VCaP (cell line): ENCODE measurements around the gene CFB.
"Not testable (repeated sequence)": the region's sequence is repeated elsewhere in the genome, so short reads cannot be mapped to it uniquely, and the experiment has no call there.

Experiments
- H3K27ac ChIP-seq: fragments of 450-650 bp; 2 replicates; pipeline ENCODE4 v1.5.1; 2017
- TF ChIP-seq, protein P1 (sequence below): fragments of 450-650 bp; conservative IDR thresholded peaks from 2 replicates; pipeline ENCODE4 v1.5.1; 2017; ENCODE audit warnings: mild to moderate bottlenecking, moderate library complexity

The CFB gene

DNA sequence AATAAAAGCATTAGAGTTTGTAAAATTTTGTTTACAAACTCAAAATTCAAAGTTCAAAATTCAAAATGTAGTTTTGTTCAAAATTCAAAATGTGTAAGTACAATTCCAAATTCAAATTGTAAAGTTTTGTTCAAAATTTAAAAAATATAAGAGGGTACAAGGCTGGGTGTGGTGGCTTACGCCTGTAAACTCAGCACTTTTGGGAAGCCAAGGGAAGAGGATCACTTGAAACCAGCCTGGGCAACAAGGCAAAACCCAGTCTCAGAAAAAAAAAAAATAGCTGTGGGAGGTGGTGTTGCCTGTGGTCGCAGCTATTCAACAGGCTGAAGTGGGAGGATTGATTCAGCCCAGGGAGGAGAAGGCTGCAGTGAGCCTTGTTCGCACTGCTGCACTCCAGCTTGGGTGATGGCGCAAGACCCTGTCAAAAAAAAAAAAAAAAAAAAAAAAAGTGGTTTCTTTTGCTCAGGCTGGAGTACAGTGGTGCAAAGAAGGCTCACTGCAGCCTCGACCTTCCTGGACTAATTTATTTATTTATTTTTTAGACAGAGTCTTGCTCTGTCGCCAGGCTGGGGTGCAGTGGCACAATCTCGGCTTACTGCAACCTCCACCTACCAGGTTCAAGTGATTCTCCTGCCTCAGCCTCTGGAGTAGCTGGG is 38.6 kb upstream of the CFB start:
- H3K27ac ChIP-seq: no peak overlapping the region
- TF ChIP-seq, protein P1, sequence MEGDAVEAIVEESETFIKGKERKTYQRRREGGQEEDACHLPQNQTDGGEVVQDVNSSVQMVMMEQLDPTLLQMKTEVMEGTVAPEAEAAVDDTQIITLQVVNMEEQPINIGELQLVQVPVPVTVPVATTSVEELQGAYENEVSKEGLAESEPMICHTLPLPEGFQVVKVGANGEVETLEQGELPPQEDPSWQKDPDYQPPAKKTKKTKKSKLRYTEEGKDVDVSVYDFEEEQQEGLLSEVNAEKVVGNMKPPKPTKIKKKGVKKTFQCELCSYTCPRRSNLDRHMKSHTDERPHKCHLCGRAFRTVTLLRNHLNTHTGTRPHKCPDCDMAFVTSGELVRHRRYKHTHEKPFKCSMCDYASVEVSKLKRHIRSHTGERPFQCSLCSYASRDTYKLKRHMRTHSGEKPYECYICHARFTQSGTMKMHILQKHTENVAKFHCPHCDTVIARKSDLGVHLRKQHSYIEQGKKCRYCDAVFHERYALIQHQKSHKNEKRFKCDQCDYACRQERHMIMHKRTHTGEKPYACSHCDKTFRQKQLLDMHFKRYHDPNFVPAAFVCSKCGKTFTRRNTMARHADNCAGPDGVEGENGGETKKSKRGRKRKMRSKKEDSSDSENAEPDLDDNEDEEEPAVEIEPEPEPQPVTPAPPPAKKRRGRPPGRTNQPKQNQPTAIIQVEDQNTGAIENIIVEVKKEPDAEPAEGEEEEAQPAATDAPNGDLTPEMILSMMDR: no peak

DNA sequence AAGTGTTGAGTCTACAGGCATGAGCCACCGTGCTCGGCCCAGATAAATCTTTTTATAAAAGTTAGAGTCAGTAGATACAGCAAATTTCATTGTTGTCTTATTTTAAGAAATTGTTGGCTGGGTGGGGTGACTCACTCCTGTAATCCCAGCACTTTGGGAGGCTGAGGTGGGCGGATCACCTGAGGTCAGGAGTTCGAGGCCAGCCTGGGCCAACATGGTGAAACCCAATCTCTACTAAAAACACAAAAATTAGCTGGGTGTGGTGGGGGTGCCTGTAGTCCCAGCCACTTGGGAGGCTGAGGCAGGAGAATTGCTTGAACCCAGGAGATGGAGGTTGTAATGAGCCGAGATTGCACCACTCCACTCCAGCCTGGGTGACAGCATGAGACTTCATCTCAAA is 37.6 kb upstream of the CFB start:
- not testable (repeated sequence) for H3K27ac ChIP-seq

DNA sequence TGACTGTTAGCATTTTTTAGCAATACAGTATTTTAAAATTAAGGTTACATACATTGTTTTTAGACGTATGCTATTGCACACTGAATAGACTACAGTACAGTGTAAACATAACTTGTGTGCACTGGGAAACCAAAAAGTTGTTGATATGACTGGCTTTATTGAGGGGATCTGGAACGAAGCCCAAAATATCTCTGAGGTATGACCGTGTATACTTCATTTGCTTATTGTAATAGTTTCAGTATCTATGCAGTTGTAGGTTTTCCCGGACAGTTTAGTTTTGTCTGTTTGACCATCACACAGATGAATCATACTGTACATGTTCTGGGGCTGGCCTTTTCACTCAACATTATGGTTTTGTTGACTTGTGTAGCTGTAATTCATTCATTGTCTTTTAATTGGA is 37.1 kb upstream of the CFB start:
- no peak overlapping the region for H3K27ac ChIP-seq
- TF ChIP-seq, protein P1: no peak

DNA sequence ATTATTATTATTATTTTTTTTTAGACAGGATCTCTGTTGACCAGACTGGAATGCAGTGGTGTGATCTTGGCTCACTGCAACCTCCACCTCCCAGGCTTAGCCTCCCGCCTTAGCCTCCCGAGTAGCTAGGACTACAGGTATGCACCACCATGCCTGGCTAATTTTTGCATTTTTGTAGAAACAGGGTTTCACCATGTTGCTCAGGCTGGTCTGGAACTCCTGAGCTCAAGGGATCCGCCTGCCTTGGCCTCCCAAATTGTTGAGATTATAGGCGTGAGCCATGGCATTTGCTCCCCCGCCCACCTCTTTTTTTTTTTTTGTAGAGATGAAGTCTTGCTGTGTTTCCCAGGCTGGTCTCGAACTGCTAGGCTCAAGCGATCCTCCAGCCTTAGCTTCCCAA is 36.6 kb upstream of the CFB start:
- not testable (repeated sequence) for H3K27ac ChIP-seq

DNA sequence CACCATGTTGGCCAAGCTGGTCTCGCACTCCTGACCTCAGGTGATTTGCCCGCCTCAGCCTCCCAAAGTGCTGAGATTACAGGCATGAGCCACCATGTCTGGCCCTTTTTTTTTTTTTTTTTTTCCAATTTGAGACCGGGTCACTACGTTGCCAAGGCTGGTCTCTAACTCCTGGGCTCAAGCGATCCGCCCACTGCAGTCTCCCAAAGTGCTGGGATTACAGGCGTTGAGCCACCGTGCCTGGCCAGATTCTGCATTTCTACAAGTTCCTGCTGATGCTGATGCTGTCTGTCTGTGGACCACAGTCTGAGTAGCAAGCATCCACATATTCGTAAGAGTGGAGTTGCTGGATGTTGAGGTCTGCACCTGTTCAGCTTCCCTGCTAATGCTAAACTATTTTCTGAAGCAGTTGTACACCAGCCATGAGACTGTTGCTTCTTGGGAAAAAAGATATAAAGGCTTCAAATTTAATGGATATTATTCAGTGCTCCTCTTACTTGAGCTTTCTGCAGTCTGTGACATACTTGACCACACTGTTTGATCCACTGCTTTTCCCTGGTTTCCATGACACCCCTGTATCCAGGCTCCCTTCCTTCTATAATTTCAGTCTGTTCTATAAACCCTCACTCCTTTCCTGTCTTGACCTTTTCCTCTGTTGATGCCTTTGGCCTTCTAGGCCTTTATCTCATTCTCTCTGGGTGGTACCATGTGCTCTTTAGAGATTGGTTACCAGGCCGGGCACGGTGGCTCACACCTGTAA is 33.9 kb upstream of the CFB start:
- TF ChIP-seq, protein P1: no peak
- H3K27ac ChIP-seq: no peak overlapping the region

DNA sequence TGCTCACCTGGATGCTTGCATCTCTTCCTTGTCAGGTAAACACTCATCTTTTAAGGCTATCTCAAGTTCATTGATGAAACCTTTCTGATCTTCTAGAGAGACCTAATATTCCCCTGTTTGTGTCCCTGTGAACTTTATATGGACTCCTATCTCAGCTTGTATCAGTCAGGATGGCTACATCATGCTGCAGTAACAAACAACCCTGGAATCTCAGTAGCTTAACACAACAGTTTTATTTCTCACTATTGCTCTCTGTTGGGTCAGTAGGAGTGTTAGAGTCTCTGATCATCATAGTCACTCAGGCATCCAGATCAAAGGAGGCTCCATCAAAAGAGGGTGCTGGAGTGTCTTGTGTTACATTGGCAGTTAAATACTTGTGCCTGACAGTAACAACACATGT is 30.5 kb upstream of the CFB start:
- TF ChIP-seq, protein P1: no peak

GRCh38 chr6:31915756-31916155 is 30.1 kb upstream of the CFB start:
- TF ChIP-seq, protein P1: no peak
- H3K27ac ChIP-seq: no peak overlapping the region

More for the DNA sequence above, 30.5 kb upstream of the CFB start:
- H3K27ac ChIP-seq: no peak overlapping the region

DNA sequence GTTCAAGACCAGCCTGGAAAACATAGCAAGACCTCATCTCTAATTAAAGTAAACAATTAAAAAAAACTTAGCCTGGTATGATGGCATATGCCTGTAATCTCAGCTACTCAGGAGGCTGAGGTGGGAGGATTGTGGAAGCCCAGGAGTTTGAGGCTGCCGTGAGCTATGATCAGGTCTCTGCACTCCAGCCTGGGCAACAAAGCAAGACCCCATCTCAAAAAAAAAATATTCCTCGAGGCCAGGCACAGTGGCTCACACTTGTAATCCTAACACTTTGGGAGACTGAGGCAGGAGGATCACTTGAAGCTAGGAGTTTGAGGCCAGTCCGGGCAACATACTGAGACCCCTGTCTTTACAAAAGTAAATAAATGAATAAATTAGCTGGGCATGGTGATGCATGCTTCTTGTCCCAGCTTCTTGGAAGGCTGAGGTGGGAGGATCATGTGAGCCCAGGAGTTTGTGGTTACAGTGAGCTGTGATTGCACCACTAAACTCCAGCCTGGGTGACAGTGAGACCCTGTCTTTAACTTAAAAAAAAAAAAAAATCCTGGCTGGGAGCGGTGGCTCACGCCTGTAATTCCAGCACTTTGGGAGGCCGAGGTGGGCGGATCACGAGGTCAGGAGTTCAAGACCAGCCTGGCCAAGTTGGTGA is 27.7 kb upstream of the CFB start:
- H3K27ac ChIP-seq: no peak overlapping the region
- TF ChIP-seq, protein P1: no peak
